Panc1 (cell line): ENCODE results near the gene BCS1L. TPM values are rescaled to one million over a fixed set of nuclear protein-coding genes. Genes with fewer than 3 reads are reported as not detected.

Experiments used
- ATAC-seq: fragments of 200-7000 bp; cut with Tn5 transposase; 2 replicates; pipeline ENCODE4 v1.9.1; 2020; ENCODE audit warnings: mild to moderate bottlenecking, moderate library complexity
- Bru-seq: library from RNA; stranded (reverse); fragments of 400-500 nt; gene quantifications from one replicate; lab custom pipeline; 2021; lab: Mats Ljungman, UMichigan
- BruChase-seq, 2 experiments: library from RNA; stranded (reverse); fragments of 400-500 nt; gene quantifications; one replicate each; lab custom pipeline; 2021; lab: Mats Ljungman, UMichigan
- BruUV-seq: library from RNA; stranded (reverse); fragments of 400-500 nt; replicated peaks from 2 replicates; lab custom pipeline; 2021; lab: Mats Ljungman, UMichigan
- CTCF ChIA-PET: fragments of 300-600 bp; sonication (Branson Sonifier 250); formaldehyde crosslinking; loops from one replicate; lab custom pipeline; 2022; ENCODE audit warnings: antibody characterized with exemption; lab: Charles Lee
- POLR2A ChIA-PET: fragments of 300-600 bp; sonication (Branson Sonifier 250); formaldehyde crosslinking; loops from one replicate; lab custom pipeline; 2022; ENCODE audit warnings: antibody characterized with exemption; lab: Charles Lee
- DNase-seq: peaks from one replicate; pipeline ENCODE4 v3.0.0-alpha.2; 2010; ENCODE audit warnings: low read depth, low spot score
- H3K27ac ChIP-seq: 2 replicates; pipeline ENCODE4 v1.5.1; 2011; ENCODE audit warnings: mild to moderate bottlenecking, low read length, inconsistent platforms
- H3K27me3 ChIP-seq: fragments of 200-500 bp; sonication (Bioruptor generic); 2 replicates; pipeline ENCODE4 v1.6.0; 2014; ENCODE audit warnings: low read length, inconsistent platforms; ENCODE audit not compliant: control insufficient read depth, insufficient read depth
- H3K36me3 ChIP-seq: fragments of 200-500 bp; sonication (Bioruptor generic); 2 replicates; pipeline ENCODE4 v1.5.1; 2014; ENCODE audit warnings: inconsistent platforms, mild to moderate bottlenecking, low read length, moderate library complexity; ENCODE audit not compliant: control insufficient read depth, insufficient read depth
- H3K4me1 ChIP-seq: 2 replicates; pipeline ENCODE4 v1.5.1; 2011; ENCODE audit warnings: inconsistent platforms, mild to moderate bottlenecking, low read length, moderate library complexity; ENCODE audit not compliant: control insufficient read depth, insufficient read depth
- H3K4me3 ChIP-seq, 2 experiments: 2 replicates each; pipeline ENCODE4 v1.5.1; 2011 to 2012; ENCODE audit warnings: low read depth in 2 of 2, low read length in 2 of 2, mild to moderate bottlenecking in 2 of 2, inconsistent platforms in 1 of 2, moderate library complexity in 1 of 2
- H3K9me3 ChIP-seq: fragments of 200-500 bp; sonication (Bioruptor generic); 2 replicates; pipeline ENCODE4 v1.5.1; 2014; ENCODE audit warnings: low read depth, mild to moderate bottlenecking, inconsistent platforms, low read length, moderate library complexity; ENCODE audit not compliant: control insufficient read depth, insufficient read depth
- CTCF ChIP-seq: fragments of 450-650 bp; IDR thresholded peaks from 2 replicates; pipeline ENCODE4 v1.5.1; 2017; ENCODE audit warnings: mild to moderate bottlenecking
- POLR2AphosphoS5 ChIP-seq: IDR thresholded peaks from 2 replicates; pipeline ENCODE4 v1.6.1; 2012; ENCODE audit warnings: mild to moderate bottlenecking, low read depth, low read length, moderate library complexity
- REST ChIP-seq, 2 experiments: IDR thresholded peaks; 2 replicates each; pipeline ENCODE4 v1.6.1; 2011 to 2012; ENCODE audit warnings: low read depth in 2 of 2, control low read depth in 1 of 2, low read length in 1 of 2, mild to moderate bottlenecking in 1 of 2, moderate library complexity in 1 of 2; ENCODE audit not compliant: insufficient read depth in 1 of 2
- SIN3A ChIP-seq: IDR thresholded peaks from 2 replicates; pipeline ENCODE4 v1.6.1; 2012; ENCODE audit warnings: low read depth, mild to moderate bottlenecking, low read length, moderate library complexity, borderline replicate concordance; ENCODE audit not compliant: insufficient read depth
- TCF7L2 ChIP-seq: IDR thresholded peaks from 2 replicates; pipeline ENCODE4 v1.6.1; 2011; ENCODE audit warnings: mild to moderate bottlenecking, low read depth, low read length, inconsistent platforms
- in situ Hi-C: cut with HindIII; loops from 2 replicates; pipeline ENCODE4 v1.10.0; 2016; ENCODE audit warnings: low sequenced_read_pairs, low pct_unique_long_range_greater_than_20kb
- intact Hi-C: fragments of 100-400 bp; cut with micrococcal nuclease; formaldehyde crosslinking; loops from one replicate; pipeline ENCODE4 v1.10.0; 2022; ENCODE audit not compliant: unreplicated experiment
- long read RNA-seq: library from polyadenylated mRNA; unstranded; transcript quantifications from one replicate; pipeline ENCODE4 v2.0.0, GENCODE V29; 2021; ENCODE audit not compliant: unreplicated experiment
- polyA plus RNA-seq: library from polyadenylated mRNA; unstranded; fragments of >200 nt; gene quantifications from one replicate; pipeline ENCODE4 v1.2.1, GENCODE V29; 2012; ENCODE audit warnings: missing spikeins; ENCODE audit not compliant: insufficient read length
- total RNA-seq: library from RNA; stranded (reverse); gene quantifications from one replicate; pipeline ENCODE4 v1.2.1, GENCODE V29; 2021; ENCODE audit not compliant: unreplicated experiment

BCS1L gene
- total RNA-seq: 42.0 TPM
- 32.2 TPM for polyA plus RNA-seq
- percentile 60 among the genes with signal in this experiment for Bru-seq, nascent RNA
- BruChase-seq, experiment 1, labeled RNA remaining after a 2-hour chase: percentile 82 among the genes with signal in this experiment
- percentile 81 among the genes with signal in this experiment for BruChase-seq, experiment 2, labeled RNA remaining after a 6-hour chase
- long read RNA-seq, transcript BCS1L-201 (8 exons, 1,454 nt): major isoform, 5 of 40 reads
- long read RNA-seq, partial matches to known transcripts: 7 of 40 reads
- long read RNA-seq, other reads (novel, unspliced or antisense): 24 of 40 reads

- ChIA-PET POLR2A (interaction anchor here (0.6 to 0.9 kb wide), 4 partner anchors 12 to 188 kb away, joined by 3 to 18 read pairs (median 8); partner anchors contain the start of genes RNF25 and STK36), CTCF (interaction anchor here (0.6 to 1.8 kb wide), 9 partner anchors 12 to 239 kb away, joined by 3 to 16 read pairs (median 5); no protein-coding TSS in a partner anchor)
- peak; percentile 60 for DNase-seq
- H3K4me3 ChIP-seq: peak within 1 kb of the TSS; percentile 67 to 85
- no TSS peak for BruUV-seq
- ATAC-seq: peak; percentile 97
- no peaks in the 10 kb centered on the region for H3K9me3 ChIP-seq
- H3K27ac ChIP-seq: peak within 1 kb of the TSS; percentile 89
- H3K36me3 ChIP-seq: peaks cover 15% of the 10 kb centered on the region
- intact Hi-C loops: loop anchor here (2.0 kb wide), 1 partner anchor 187 kb away; no protein-coding TSS in a partner anchor
- in situ Hi-C loops: no loop called here
- H3K4me1 ChIP-seq: peaks cover 12% of the 10 kb centered on the region
- H3K27me3 ChIP-seq: no peaks in the 10 kb centered on the region
- TF ChIP-seq REST (IDR thresholded peaks at IDR 0.05; ENCODE audit: insufficient read depth in 1 of 2, low read depth in 2 of 2, low read length in 1 of 2) (no peak), TCF7L2 (peak; percentile 98), SIN3A (peak; percentile 90; the same call in 1 of the 2 replicates), POLR2AphosphoS5 (peak; percentile 75), CTCF (no peak)
Measured at GRCh38 chr2:218659258-218659987, at the start of gene BCS1L, which contains the start of gene ZNF142. TSS of gene BCS1L (plus strand) at chr2:218659683. CDS start at chr2:218660988, 1,305 bp downstream. TSS of gene ZNF142 (minus strand) at chr2:218659623. CDS start at chr2:218656429, 3,194 bp downstream.

GRCh38 chr2:218615868-218616315, 43.6 kb upstream of the BCS1L start:
- peak; percentile 23; the same call in 1 of the 2 replicates for ATAC-seq
- Histone ChIP-seq H3K36me3 (no peaks in the 10 kb centered on the region), H3K4me3 (no peak overlapping the region), H3K4me1 (no peaks in the 10 kb centered on the region), H3K27ac (no peak overlapping the region), H3K9me3 (no peaks in the 10 kb centered on the region), H3K27me3 (no peaks in the 10 kb centered on the region)
- DNase-seq: no peak
- intact Hi-C loops (no loop called here), in situ Hi-C loops (no loop called here)
- no peak for TF ChIP-seq CTCF
- TF ChIP-seq TCF7L2: no peak
- no peak for TF ChIP-seq REST (IDR thresholded peaks at IDR 0.05; ENCODE audit: insufficient read depth in 1 of 2, low read depth in 2 of 2, low read length in 1 of 2)
- TF ChIP-seq POLR2AphosphoS5: no peak
- no peak for TF ChIP-seq SIN3A
- ChIA-PET CTCF (interaction anchor here (0.6 kb wide), 1 partner anchor 459 kb away, joined by 5 read pairs; no protein-coding TSS in a partner anchor), POLR2A (no interaction called here)
- no TSS peak for BruUV-seq
